PFSK-1 (cell line): Measurements from ENCODE around the gene FBXO45.

ENCODE experiments used
- FOXP2 ChIP-seq: optimal IDR thresholded peaks from 2 replicates; pipeline ENCODE3; 2011; ENCODE audit warnings: borderline replicate concordance, control low read depth, inconsistent platforms; ENCODE audit not compliant: insufficient read depth; ENCODE audit errors: extremely low read length, extremely low read depth
- POLR2AphosphoS5 ChIP-seq: IDR thresholded peaks from 2 replicates; pipeline ENCODE4 v1.6.1; 2012; ENCODE audit warnings: low read depth, mild to moderate bottlenecking, control low read depth, low read length, moderate library complexity
- REST ChIP-seq, 2 experiments: IDR thresholded peaks; 2 replicates each; pipeline versions ENCODE4 v1.6.1 to v1.8.0; 2011 to 2012; ENCODE audit warnings: low read depth in 2 of 2, low read length in 2 of 2, control low read depth in 1 of 2, inconsistent platforms in 1 of 2, mild to moderate bottlenecking in 1 of 2, moderate library complexity in 1 of 2; ENCODE audit not compliant: insufficient read depth in 1 of 2
- SIN3A ChIP-seq: IDR thresholded peaks from 2 replicates; pipeline ENCODE4 v1.6.1; 2012; ENCODE audit warnings: mild to moderate bottlenecking, low read length, moderate library complexity, borderline replicate concordance; ENCODE audit not compliant: insufficient read depth
- TAF1 ChIP-seq: IDR thresholded peaks from 2 replicates; pipeline ENCODE4 v1.6.1; 2012; ENCODE audit warnings: low read length, control low read depth, borderline replicate concordance; ENCODE audit not compliant: insufficient read depth

Gene FBXO45

GRCh38 chr3:196524527-196524926 lies 43.9 kb upstream of the FBXO45 start:
- TF ChIP-seq SIN3A (no peak), REST (IDR thresholded peaks at IDR 0.05; ENCODE audit: insufficient read depth in 1 of 2, low read depth in 2 of 2, low read length in 2 of 2) (no peak), TAF1 (no peak), POLR2AphosphoS5 (no peak), FOXP2 (no peak)

DNA sequence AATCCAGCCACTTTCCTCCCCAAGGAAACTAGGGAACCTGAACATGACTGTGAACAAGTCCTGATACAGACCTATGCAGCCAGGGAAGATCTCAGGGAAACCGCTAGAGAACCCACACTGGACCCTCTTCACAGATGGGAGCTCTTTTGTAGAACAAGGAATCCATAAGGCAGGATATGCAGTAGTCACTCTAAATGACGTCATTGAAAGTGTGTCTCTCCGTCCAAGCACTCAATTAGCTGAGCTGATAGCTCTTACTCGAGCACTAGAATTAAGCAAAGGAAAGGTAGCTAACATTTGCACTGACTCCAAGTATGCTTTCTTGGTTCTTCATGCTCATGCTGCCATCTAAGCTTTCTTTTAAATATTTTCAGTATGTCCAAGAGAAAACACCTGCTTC lies 43.3 kb upstream of the FBXO45 start:
- TF ChIP-seq POLR2AphosphoS5, result no peak

GRCh38 chr3:196528639-196529233 lies 39.7 kb upstream of the FBXO45 start:
- TF ChIP-seq SIN3A, result no peak
- no peak for TF ChIP-seq TAF1
- no peak for TF ChIP-seq POLR2AphosphoS5
- no peak for TF ChIP-seq FOXP2
- no peak for TF ChIP-seq REST (IDR thresholded peaks at IDR 0.05; ENCODE audit: insufficient read depth in 1 of 2, low read depth in 2 of 2, low read length in 2 of 2)

GRCh38 chr3:196531418-196531817 lies 37.0 kb upstream of the FBXO45 start:
- TF ChIP-seq POLR2AphosphoS5, result no peak
- no peak for TF ChIP-seq REST (IDR thresholded peaks at IDR 0.05; ENCODE audit: insufficient read depth in 1 of 2, low read depth in 2 of 2, low read length in 2 of 2)
- no peak for TF ChIP-seq SIN3A
- no peak for TF ChIP-seq TAF1
- TF ChIP-seq FOXP2, result no peak

DNA sequence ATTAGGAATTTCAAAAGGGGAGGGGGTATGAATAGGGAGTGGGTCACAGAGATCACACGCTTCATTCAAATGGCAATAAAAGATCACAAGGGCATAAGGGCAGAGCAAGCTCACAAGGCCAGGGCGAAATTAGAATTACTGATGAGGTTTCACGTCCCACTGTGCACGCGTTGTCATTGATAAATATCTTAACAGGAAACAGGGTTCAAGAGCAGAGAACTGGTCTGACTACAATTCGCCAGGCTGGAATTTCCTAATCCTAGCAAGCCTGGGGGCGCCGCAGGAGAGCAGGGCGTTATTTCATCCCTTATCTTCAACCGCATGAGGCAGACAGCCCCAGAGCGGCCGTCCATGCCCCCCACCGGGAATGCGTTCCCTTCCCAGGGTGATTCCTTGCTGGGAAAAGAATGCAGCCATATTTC lies 35.2 kb upstream of the FBXO45 start:
- TF ChIP-seq POLR2AphosphoS5 (no peak), FOXP2 (no peak), SIN3A (no peak), TAF1 (no peak), REST (IDR thresholded peaks at IDR 0.05; ENCODE audit: insufficient read depth in 1 of 2, low read depth in 2 of 2, low read length in 2 of 2) (no peak)
